Measurements from ENCODE around the gene GRAMD2A.
A peak's percentile ranks its signal among the peaks of the same experiment; 100 is the strongest.

GRAMD2A gene

GRCh38 chr15:72141171-72142084, 56.2 kb downstream of the GRAMD2A start:
- DNase-seq (ENCODE audit: extremely low spot score), result peak; percentile 85
- ChIA-PET CTCF (interaction anchor here (0.7 to 3.4 kb wide), 6 partner anchors 9 to 388 kb away, joined by 3 to 18 read pairs (median 4); no protein-coding TSS in a partner anchor), POLR2A (interaction anchor here (1.0 kb wide), 1 partner anchor 23 kb away, joined by 5 read pairs; the partner anchor contains the start of genes MYO9A and SENP8)
- TF ChIP-seq CTCF (IDR thresholded peaks at IDR 0.05; ENCODE audit: control extremely low read depth, extremely low read depth, low read depth, missing control alignments), result no peak

- POLR2A ChIA-PET, result interaction anchor here (0.5 kb wide), 1 partner anchor 12 kb away, joined by 4 read pairs; no protein-coding TSS in a partner anchor
- DNase-seq (ENCODE audit: extremely low spot score), result no peak
- CTCF ChIA-PET, result interaction anchor here (0.7 to 3.1 kb wide), 6 partner anchors 10 to 388 kb away, joined by 3 to 18 read pairs (median 4); no protein-coding TSS in a partner anchor
- no peak for TF ChIP-seq CTCF (IDR thresholded peaks at IDR 0.05; ENCODE audit: control extremely low read depth, extremely low read depth, low read depth, missing control alignments)
Observed at GRCh38 chr15:72140088-72140487, 57.5 kb downstream of the GRAMD2A start.

- no peak for TF ChIP-seq CTCF (IDR thresholded peaks at IDR 0.05; ENCODE audit: control extremely low read depth, extremely low read depth, low read depth, missing control alignments)
- ChIA-PET POLR2A (no interaction called here), CTCF (interaction anchor here (0.7 to 3.1 kb wide), 6 partner anchors 9 to 388 kb away, joined by 3 to 18 read pairs (median 4); no protein-coding TSS in a partner anchor)
Observed at GRCh38 chr15:72139667-72140066, 57.9 kb downstream of the GRAMD2A start.

GRCh38 chr15:72136170-72137051, 61.2 kb downstream of the GRAMD2A start:
- CTCF ChIA-PET, result interaction anchor here (1.1 kb wide), 1 partner anchor 19 kb away, joined by 3 read pairs; no protein-coding TSS in a partner anchor
- POLR2A ChIA-PET, result no interaction called here
- no peak for DNase-seq (ENCODE audit: extremely low spot score)
- no peak for TF ChIP-seq CTCF (IDR thresholded peaks at IDR 0.05; ENCODE audit: control extremely low read depth, extremely low read depth, low read depth, missing control alignments)

More at GRCh38 chr15:72139667-72140066, 57.9 kb downstream of the GRAMD2A start:
- DNase-seq (ENCODE audit: extremely low spot score), result no peak

GRCh38 chr15:72135719-72136118, 61.9 kb downstream of the GRAMD2A start:
- ChIA-PET POLR2A (no interaction called here), CTCF (interaction anchor here (1.1 kb wide), 1 partner anchor 20 kb away, joined by 3 read pairs; no protein-coding TSS in a partner anchor)
- TF ChIP-seq CTCF (IDR thresholded peaks at IDR 0.05; ENCODE audit: control extremely low read depth, extremely low read depth, low read depth, missing control alignments), result no peak
- DNase-seq (ENCODE audit: extremely low spot score), result no peak

- DNase-seq (ENCODE audit: extremely low spot score), result no peak
- CTCF ChIA-PET, result interaction anchor here (1.0 to 1.3 kb wide), 2 partner anchors 20 to 67 kb away, joined by 3 to 4 read pairs; no protein-coding TSS in a partner anchor
- POLR2A ChIA-PET, result no interaction called here
- no peak for TF ChIP-seq CTCF (IDR thresholded peaks at IDR 0.05; ENCODE audit: control extremely low read depth, extremely low read depth, low read depth, missing control alignments)
Observed at GRCh38 chr15:72133211-72133610, 64.4 kb downstream of the GRAMD2A start.

Data from GM10248 (cell line).